ENCODE data around the gene SLC6A1.

SLC6A1 gene

DNA sequence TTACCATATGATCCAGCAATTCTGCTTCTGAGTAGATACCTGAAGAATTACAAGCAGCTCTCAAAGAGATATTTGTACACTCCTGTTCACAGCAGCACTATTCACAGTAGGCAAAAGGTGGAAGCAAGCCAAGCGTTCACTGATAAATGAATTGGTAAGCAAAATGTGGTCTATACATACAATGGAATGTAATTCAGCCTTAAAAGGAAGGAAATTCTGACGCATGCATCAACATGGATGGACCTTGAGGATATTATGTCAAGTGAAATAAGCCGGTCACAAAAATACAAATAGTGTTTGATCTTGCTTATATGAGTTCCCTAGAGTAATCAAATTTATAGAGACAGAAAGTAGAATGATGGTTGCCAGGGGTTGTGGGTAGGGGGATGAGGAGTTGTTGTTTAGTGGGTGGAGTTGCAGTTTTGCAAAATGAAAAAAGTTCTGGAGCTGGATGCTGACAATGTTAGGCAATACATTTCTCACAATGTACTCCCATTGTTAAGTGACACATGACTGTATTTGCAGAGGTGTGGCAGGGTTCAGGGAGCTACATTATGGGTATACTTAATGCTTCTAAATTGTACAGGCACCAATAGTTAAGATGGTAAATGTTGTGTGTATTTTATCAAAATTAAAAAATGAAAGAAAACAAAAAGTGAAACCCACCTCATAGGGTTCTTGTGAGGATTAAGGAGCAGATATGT lies 26.7 kb downstream of the SLC6A1 start:
- no peak for DNase-seq (ENCODE audit: low spot score)

DNA sequence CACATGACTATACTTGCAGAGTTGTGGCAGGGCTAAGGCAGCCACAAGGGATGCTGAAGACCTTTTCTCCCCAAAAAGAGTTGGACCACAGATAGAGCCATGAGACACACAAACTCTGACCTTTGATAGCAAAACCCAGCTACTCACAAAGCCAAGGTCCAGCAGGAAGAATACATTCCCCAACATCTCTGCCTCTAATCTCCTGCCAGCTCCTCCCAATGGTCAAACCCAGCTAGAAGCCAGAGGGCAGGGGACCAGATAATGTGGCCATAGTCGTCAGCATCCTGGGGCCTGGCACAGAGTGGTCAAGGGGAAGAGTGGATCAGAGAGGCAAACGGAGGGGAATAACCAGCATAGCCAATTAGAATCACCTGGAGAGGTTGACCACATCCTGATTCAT lies 28.2 kb downstream of the SLC6A1 start:
- DNase-seq (ENCODE audit: low spot score) = no peak

DNA sequence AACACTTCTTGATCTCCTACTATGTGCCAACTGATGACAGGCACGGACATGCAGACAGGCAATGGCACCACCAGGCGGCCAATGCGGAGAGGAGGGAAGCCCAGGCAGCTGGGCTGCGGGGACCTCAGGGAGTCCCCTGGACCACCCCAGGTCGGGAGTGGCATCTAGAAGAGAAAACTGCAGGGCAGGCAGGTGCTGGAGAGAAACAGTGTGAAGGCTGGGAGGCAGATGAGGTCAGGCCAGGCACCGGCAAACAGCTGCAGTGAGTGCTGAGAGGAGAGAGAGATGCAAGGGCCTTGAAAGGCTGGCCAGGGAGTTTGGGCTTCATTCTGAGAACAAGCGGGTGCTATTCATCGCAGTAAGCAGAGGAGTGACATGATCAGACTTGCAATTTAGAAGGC lies 29.1 kb downstream of the SLC6A1 start:
- no peak for DNase-seq (ENCODE audit: low spot score)

DNA sequence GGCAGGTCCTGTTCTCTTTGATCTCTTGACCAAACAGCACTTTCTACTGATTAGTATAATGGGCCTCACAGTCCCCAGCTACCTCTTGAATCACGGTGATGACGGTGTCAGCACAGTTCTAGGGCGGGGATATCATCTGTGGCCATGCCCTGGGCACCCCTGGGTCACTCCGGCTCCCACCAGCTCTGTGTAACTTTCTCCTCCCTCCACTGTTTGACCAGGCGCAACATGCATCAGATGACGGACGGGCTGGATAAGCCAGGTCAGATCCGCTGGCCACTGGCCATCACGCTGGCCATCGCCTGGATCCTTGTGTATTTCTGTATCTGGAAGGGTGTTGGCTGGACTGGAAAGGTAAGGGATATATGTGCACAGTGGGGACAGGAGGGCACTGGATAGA lies 29.6 kb downstream of the SLC6A1 start:
- DNase-seq (ENCODE audit: low spot score) = no peak

DNA sequence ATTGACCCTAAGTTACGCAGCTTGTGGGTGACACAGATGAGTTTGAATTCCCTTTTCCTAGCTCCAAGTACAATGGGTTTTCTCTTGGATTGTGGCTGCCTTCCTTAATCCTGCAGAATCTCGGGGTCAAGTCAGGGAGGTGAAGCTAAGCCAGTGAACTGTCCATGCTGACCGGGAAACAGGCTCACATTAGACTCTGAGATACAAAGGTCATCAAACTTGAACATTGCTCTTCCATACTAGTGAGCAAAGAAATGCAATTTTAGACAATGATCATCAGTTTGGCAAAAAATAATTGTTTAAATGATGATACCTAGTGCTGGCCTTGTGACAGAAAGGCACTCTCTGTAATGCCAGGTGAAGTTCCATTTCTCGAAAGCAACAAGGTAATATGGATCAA lies 31.6 kb downstream of the SLC6A1 start:
- DNase-seq (ENCODE audit: low spot score) = no peak

DNA sequence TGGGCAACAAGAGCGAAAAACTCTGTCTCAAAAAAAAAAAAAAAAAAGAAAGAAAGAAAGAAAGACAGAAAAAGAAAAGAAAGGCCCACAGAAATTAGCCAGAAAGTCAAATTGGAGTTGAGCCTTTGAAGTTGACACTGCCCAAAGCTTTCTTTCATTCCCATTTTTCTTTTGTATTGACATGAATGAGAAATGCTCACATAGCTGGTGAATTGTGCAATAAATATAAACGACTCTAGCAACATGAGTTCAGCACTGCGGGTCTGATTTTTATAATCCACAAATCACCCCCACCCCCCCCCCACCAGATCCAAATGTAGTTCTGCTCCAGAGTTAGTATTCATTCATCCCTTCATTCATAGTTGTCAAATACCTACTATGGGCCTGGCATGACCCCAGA lies 37.4 kb downstream of the SLC6A1 start:
- no peak for DNase-seq (ENCODE audit: low spot score)

DNA sequence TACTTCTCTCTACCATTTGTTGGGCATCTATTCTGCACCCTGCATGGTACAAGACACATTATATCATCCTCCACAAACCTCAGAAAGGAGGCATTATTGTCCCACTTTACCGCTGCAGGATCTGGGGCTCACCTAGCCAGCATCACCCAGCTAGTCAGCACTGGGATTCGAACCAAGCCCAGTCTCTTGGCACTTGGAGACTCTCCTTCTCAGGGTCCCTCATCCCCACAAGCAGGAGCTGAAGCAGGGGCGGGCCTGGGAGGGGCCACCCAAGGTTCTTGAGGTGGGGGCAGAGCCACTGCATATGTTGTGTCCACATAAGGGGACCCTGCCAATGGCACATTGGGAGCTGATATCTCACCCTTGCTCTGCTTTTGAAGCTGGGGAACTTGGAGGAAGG lies 41.3 kb downstream of the SLC6A1 start:
- no peak for DNase-seq (ENCODE audit: low spot score)

DNA sequence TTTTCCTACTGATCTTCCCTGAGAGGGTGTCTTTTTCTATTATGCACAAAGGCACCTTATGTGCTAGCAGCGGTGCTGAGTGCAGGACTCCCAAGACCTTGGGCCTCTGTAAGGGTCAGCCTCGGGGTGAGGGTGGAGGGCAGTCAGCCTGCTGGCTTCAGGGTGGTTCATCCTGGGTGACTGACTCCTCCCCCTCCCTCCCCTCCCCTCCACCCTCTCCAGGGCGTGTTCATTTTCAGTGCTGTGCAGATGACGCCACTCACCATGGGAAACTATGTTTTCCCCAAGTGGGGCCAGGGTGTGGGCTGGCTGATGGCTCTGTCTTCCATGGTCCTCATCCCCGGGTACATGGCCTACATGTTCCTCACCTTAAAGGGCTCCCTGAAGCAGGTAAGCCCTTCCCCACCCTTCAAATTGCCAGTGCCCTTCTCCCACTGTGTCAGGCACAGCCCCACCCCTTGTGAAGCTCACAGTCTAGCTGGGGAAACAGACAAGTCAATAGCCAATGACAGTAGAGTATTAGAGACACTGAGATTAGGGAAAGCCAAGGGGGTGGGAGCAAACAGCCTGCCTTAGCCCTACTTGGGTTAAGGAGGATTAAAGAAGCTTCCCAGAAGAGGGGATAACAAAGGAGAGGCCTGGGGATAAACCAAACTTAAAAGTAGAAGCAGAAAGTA lies 41.9 kb downstream of the SLC6A1 start:
- no peak for DNase-seq (ENCODE audit: low spot score)

DNA sequence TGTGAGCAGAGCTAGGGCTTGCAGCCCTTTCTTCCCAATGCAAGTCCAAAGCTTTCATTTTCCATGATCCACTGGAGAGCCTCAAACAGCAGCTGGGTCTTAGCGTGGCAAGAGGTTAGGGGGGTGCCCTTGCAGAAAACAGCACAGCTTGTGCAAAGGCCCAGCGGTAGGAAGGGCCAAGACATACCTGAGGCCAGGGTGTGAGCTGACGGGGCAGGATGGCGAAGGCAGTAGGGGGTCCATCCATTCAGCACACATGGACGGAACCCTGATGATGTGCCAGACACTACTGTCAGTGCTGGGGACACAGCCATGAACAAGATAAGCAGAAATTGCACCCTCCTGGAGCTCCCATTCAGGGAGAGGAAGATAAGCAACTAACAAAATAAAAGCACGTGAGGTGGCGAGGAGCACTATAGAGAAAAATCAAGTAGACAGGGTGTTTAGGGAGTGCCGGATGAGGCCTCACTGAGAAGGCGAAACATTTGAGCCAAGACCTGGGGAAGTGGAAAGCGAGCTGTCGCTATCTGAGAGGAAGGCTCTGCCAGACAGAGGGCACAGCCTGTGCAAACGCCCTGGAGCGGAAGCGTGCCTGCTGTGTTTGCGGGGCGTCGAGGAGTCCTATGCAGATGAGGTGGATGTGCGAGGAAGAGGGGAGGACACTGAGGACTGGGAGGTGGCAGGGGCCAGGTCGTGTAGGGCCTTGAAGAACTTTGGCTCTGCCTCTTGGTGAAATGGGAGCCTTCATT lies 43.4 kb downstream of the SLC6A1 start:
- no peak for DNase-seq (ENCODE audit: low spot score)

DNA sequence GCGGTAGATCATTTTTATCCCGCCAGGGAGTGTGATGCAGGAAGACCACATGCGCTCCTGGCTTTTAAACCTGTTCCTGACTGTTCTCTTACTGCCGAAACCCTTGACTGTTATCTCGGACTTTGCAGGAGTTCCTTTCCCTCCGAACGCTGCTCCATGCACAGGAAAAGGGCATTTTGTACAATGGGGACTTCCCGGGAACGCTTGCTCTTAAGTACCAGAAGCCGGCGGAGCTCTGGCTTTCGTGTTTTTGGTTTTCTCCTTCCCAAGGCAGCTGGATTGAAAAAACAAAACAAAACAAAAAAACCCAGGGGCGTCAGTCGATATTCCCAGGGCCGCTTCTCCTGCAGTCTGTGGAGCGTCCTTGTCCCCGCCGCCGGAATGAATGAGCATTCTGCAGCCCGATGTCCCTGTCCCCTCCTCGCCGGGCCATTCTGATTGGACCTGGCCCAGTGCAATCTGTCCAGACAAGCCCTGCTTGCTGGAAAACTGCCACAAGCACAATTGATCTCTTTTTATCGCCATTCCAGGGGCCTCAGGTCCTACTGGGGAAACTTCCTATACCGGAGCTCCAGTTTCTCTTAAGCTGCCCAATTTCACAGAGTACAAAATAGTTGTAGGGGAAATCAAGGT lies 44.8 kb downstream of the SLC6A1 start:
- DNase-seq (ENCODE audit: low spot score) = no peak

DNA sequence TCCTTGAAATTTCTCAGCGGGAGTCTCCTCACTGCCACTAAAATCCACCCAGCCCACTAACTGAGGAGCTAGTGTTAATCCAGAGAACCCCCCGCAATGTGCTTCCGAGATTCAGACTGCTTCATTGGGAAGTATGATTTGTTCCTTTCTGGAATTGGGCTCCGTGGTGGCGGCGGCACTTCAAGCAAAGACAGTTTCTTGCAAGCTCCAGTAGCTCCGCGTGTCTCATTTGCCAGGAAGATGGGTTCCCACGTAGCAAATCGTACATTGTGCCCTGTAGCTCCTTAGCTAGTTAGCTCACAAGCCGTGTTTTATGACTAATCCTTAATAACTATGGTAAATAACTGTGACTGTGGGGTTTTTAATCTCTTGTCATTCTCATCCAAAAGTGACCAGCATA lies 45.4 kb downstream of the SLC6A1 start:
- DNase-seq (ENCODE audit: low spot score) = no peak

DNA sequence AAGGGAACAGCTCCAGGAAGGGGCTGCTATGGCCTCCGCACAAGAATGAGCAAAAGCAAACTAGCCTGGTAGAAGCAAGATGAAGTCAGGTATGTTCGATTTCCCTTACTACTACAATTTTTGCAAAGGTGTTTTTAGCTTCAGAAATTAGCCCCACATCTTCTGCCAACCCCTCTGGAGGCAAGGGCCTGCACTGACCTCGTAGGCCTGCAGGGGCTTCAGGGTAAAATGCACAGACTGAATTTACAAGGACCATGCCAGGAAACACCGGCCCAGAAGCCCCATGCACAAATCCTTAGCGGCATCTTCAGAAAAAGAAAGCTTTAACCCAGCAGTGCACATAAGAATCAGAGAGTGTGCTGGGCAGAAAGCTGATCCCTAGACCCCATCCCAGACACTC lies 53.0 kb downstream of the SLC6A1 start:
- no peak for DNase-seq (ENCODE audit: low spot score)

DNA sequence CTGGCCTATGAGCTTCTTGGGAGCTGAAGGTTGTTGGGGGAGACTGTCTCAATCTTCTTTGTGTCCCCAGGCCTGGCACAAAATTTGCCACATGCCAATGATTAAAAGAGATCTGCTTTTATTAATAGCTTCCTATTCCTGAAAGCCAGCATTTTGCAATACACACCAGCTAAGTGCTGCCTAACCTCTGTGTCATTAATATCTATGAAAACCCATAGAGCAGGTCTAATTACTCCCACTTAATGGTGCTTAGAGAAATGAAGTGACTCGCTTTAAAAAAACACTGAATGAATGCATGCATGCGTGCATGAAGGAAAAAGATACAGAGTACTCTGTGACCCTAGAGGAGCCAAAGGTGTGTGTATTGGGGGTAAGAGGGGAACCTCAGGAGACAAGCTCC lies 55.0 kb downstream of the SLC6A1 start:
- no peak for DNase-seq (ENCODE audit: low spot score)

DNA sequence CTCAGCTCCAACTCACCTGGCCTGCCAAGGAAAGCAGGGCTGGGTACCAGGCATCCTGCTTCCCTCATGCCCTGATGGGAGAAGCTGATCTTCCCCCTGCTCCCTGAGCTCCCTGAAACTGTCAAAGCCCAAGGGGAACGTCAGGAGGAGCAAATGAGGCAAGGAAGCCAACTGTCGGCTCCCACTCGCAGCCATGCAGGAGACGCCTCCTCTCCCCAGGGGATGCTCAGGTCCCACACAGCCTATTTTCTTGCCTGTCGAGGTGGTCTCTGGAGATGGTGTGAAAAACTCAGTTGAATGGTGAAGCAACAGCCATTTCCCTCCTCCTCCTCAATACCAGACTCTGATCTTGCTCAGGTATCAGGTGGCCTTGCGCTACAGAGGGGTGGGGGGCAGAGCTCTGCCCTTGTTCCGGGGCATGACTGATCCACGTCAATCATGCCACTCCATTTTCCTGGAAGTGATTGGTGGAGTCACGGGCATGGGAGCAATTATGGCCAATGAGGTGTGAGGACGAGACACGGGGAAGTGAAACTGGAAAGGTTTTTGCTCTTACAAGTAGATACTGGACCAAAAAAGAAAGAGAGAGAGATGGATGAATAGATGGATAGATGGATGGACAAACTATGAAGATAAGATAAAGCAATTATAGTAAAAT lies 58.2 kb downstream of the SLC6A1 start:
- DNase-seq (ENCODE audit: low spot score) = no peak

DNA sequence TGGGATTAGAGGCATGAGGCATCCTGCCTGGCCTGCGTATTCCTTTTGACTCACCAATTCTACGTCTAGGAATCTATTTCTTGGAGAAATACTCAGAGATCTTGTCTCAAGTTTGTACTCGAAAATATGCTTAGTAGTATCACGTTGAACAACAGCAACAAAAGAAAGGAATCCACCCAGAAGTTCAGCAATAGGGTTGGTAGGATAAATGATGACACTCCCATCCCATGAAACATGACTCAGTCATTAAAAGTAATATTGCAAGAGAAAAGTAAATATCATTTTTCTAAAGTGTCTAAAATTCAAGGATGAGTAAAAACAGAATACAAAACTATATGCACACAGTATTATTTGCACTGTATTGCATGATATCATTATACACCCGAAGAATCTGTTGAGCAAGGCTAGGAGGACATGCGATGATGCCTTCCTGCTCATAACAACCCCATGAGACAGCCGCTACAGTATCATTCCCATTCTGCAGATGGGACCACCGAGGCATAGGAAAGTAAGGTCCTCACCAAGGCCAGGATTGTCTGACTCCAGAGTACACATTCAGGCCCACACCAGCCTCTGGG lies 61.5 kb downstream of the SLC6A1 start:
- no peak for DNase-seq (ENCODE audit: low spot score)

DNA sequence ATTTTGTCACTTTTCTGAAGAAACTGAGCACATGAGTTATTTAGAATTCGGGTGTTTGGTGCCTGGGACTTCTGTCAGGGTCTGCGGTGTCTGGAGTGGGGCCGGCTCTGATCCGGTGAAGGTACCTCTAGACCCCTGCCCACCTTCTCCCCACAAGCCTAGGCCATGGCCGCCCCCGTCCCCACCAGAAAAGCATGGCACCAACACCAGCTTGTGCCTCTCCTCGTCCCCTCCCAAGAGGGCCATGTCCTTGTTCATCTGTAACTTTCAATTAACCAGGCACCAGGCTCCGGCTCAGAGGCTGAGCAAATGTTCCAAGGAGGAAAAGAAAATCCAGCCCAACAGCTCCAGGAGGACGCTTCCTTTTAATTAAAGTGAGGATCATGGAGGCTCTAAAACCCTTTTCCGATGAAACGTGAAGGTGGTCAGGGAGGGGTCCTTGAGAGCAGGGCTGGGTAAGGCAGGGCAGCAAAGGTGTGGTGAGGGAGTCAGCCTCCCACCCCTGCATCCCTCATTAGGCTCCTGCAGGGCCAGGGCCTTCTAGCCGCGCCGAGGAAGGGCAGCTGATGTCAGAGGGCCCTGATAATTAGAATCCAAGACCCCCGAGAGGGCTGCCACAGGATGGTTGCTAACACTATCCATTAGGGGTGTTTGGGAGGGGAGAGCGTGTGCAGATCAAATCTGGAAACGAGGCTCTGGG lies 62.3 kb downstream of the SLC6A1 start:
- DNase-seq (ENCODE audit: low spot score) = no peak

DNA sequence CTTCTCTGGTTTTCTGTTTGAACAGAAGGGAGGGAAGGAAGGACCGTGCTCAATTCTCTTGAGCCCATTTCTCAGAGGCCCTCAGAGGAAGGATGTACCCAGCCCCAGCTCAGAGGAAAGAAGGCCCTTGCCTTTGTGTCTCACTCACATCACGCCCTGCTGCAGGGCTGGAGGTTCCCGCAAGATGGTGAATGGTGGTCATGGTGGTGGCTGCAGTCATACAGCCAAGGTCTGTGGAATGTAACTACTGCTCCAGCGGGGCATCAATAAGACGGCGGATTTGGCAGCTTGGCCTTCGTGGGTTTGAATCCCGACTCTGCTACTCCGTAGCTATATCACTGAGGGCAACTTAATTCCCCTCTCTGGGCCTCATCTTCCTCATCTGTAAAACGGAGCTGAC lies 62.9 kb downstream of the SLC6A1 start:
- DNase-seq (ENCODE audit: low spot score) = no peak

DNA sequence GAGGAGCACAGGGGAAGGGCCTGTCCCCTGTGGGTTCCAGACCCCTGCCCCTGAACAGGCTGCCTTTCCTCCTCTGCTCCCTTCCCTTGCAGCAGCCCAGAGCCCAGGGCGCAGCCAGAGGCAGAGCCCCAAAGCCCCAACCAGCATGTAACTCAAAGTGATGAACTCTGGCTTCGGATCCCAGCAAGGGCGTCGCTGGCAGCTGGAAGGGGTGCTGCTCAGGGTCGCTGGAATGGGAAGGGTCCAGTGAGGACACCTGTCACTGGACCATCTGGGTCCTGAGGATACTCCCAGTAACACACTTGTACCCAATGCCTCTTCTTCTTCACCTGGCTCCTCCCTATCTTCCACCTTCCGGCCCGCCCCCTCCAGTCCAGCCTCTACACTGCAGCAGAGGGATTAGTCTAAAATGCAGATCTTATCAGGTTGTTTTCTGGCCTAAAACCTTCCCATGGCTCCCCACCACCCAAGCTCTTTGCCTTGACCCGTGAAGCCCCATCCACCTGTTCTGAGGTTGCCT lies 64.0 kb downstream of the SLC6A1 start:
- DNase-seq (ENCODE audit: low spot score) = no peak

DNA sequence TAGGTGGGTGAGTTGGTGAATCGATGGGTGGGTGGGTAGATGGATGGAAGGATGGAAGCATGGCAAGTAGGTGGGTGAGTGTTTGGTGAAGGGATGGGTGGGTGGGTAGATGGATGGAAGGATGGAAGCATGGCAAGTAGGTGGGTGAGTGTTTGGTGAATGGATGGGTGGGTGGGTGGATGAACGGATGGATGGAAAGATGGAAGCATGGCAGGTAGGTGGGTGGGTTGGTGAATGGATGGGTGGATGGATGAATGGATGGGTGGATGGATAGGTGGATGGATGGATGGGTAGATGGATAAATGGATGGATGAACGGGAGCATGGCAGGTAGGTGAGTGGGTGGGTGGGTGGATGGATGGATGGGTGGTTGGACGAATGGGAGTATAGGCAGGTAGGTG lies 65.1 kb downstream of the SLC6A1 start:
- no peak for DNase-seq (ENCODE audit: low spot score)

DNA sequence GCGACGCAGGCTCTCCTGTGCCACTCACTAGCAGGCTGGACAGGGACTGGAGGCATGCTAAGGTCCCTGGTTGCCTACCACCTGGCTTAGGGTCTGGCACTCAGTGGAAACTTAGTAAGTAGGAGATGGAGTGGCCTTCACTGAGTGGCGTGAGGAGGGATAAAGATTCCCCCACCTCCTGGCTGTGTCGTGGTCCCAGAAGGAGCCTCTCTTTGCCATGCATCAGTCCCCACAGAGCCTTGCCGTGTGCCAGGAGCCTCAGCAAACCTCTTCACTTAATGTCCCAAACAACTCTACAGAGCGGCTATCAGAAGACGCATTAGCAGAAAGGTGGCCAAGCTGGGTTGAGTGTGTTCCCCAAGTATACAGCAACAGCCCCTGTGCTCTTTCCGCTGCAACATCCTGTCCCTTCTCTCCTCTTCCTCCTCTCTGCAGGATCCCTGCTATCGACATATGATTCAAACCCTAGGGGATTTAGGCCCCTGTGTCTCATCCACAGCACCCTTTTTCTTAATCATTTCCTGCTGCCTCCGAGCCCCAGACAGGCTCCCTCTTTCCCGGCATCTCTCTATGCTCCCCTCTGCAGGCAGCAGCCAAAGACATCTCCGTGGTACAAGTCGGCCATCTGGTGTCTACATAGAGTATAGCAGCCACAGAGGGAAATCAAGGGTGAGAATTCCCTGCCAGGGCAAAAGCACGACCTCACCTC lies 66.7 kb downstream of the SLC6A1 start:
- DNase-seq (ENCODE audit: low spot score) = peak; percentile 90

DNA sequence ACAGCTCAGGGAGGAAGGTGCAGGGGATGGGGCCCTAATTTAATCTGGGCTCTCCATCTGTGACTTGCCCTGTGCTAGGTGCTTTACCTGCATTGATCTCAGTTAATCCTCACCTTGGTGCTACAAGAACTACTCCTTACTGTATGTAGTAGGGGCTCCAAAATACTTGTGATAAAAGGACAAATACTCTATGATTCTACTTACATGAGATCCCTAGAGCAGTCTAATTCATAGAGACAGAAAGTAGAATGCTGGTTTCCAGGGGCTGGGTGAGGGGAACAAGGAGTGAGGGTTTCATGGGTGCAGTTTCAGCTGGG lies 67.2 kb downstream of the SLC6A1 start:
- DNase-seq (ENCODE audit: low spot score) = no peak
